ENCODE results near the gene KCNJ1.

Gene KCNJ1

GRCh38 chr11:128910576-128910975 is 43.5 kb upstream of the KCNJ1 start:
- H3K27me3 ChIP-seq (ENCODE audit: insufficient read depth, low read depth): no peaks in the 10 kb centered on the region
- H3K4me1 ChIP-seq (ENCODE audit: low read depth, poor library complexity, severe bottlenecking): peaks cover 5% of the 10 kb centered on the region
- H3K27ac ChIP-seq: no peak overlapping the region
- no peak overlapping the region for H3K4me2 ChIP-seq
- no peak overlapping the region for H3K4me3 ChIP-seq (IDR thresholded peaks at IDR 0.05; ENCODE audit: insufficient read depth, low read depth, low read length)
- H4K20me1 ChIP-seq (ENCODE audit: insufficient read depth): no peaks in the 10 kb centered on the region
- no peak for TF ChIP-seq CTCF (conservative IDR thresholded peaks at IDR 0.05; ENCODE audit: low read depth, low read length)
- H2AFZ ChIP-seq (ENCODE audit: low read depth): no peak overlapping the region
- no peak overlapping the region for H3K9ac ChIP-seq
- no peaks in the 10 kb centered on the region for H3K36me3 ChIP-seq (ENCODE audit: insufficient read depth)
- H3K79me2 ChIP-seq (ENCODE audit: insufficient read depth, low read depth): no peaks in the 10 kb centered on the region

- no peak overlapping the region for H2AFZ ChIP-seq (ENCODE audit: low read depth)
- H3K4me1 ChIP-seq (ENCODE audit: low read depth, poor library complexity, severe bottlenecking): peaks cover 5% of the 10 kb centered on the region
- H3K4me3 ChIP-seq (IDR thresholded peaks at IDR 0.05; ENCODE audit: insufficient read depth, low read depth, low read length): no peak overlapping the region
- no peak overlapping the region for H3K27ac ChIP-seq
- no peaks in the 10 kb centered on the region for H3K27me3 ChIP-seq (ENCODE audit: insufficient read depth, low read depth)
- H3K9ac ChIP-seq: no peak overlapping the region
- no peaks in the 10 kb centered on the region for H4K20me1 ChIP-seq (ENCODE audit: insufficient read depth)
- no peak overlapping the region for H3K4me2 ChIP-seq
- TF ChIP-seq CTCF (conservative IDR thresholded peaks at IDR 0.05; ENCODE audit: low read depth, low read length): no peak
- H3K36me3 ChIP-seq (ENCODE audit: insufficient read depth): no peaks in the 10 kb centered on the region
- no peaks in the 10 kb centered on the region for H3K79me2 ChIP-seq (ENCODE audit: insufficient read depth, low read depth)
These were observed 42.5 kb upstream of the KCNJ1 start for GRCh38 chr11:128909438-128910125.

GRCh38 chr11:128908391-128909246 is 41.5 kb upstream of the KCNJ1 start:
- Histone ChIP-seq H3K4me1 (ENCODE audit: low read depth, poor library complexity, severe bottlenecking) (peaks cover 5% of the 10 kb centered on the region), H3K79me2 (ENCODE audit: insufficient read depth, low read depth) (no peaks in the 10 kb centered on the region), H3K4me2 (no peak overlapping the region), H2AFZ (ENCODE audit: low read depth) (no peak overlapping the region), H3K27me3 (ENCODE audit: insufficient read depth, low read depth) (no peaks in the 10 kb centered on the region), H4K20me1 (ENCODE audit: insufficient read depth) (no peaks in the 10 kb centered on the region), H3K36me3 (ENCODE audit: insufficient read depth) (no peaks in the 10 kb centered on the region), H3K4me3 (IDR thresholded peaks at IDR 0.05; ENCODE audit: insufficient read depth, low read depth, low read length) (no peak overlapping the region), H3K27ac (no peak overlapping the region), H3K9ac (no peak overlapping the region)
- no peak for TF ChIP-seq CTCF (conservative IDR thresholded peaks at IDR 0.05; ENCODE audit: low read depth, low read length)

GRCh38 chr11:128907585-128907984 is 40.5 kb upstream of the KCNJ1 start:
- Histone ChIP-seq H3K27ac (no peak overlapping the region), H3K4me2 (no peak overlapping the region), H3K79me2 (ENCODE audit: insufficient read depth, low read depth) (no peaks in the 10 kb centered on the region), H3K4me1 (ENCODE audit: low read depth, poor library complexity, severe bottlenecking) (peaks cover 5% of the 10 kb centered on the region), H3K4me3 (IDR thresholded peaks at IDR 0.05; ENCODE audit: insufficient read depth, low read depth, low read length) (no peak overlapping the region), H4K20me1 (ENCODE audit: insufficient read depth) (no peaks in the 10 kb centered on the region), H3K9ac (no peak overlapping the region), H3K27me3 (ENCODE audit: insufficient read depth, low read depth) (no peaks in the 10 kb centered on the region), H3K36me3 (ENCODE audit: insufficient read depth) (no peaks in the 10 kb centered on the region), H2AFZ (ENCODE audit: low read depth) (no peak overlapping the region)
- no peak for TF ChIP-seq CTCF (conservative IDR thresholded peaks at IDR 0.05; ENCODE audit: low read depth, low read length)
